T-cell (primary cell): ENCODE measurements around the gene ATP5F1C. TPM values are rescaled to one million over a fixed set of nuclear protein-coding genes. Genes with fewer than 3 reads are reported as not detected.
A peak's percentile ranks its signal among the peaks of the same experiment; 100 is the strongest.
"Not testable (repeated sequence)": the region's sequence is repeated elsewhere in the genome, so short reads cannot be mapped to it uniquely, and the experiment has no call there.

Experiments
- ATAC-seq, 4 experiments: fragments of 200-7000 bp in 3 of 4; fragments of 150-1000 bp in 1 of 4; cut with Tn5 transposase; replicated peaks in 1 of 4; 1 replicate in 3 of 4; 2 replicates in 1 of 4; pipeline ENCODE4 v1.10.0; 2021; ENCODE audit warnings: moderate library complexity in 3 of 4, mild to moderate bottlenecking in 2 of 4, moderate number of reproducible peaks in 1 of 4
- CTCF ChIA-PET, 2 donors: fragments of 300-600 bp; sonication (Branson Sonifier 250); formaldehyde crosslinking; loops; one replicate each; lab custom pipeline; 2022; ENCODE audit warnings: antibody characterized with exemption in 2 of 2; lab: Charles Lee
- POLR2A ChIA-PET, 2 donors: fragments of 300-600 bp; sonication (Branson Sonifier 250); formaldehyde crosslinking; loops; one replicate each; lab custom pipeline; 2022; ENCODE audit warnings: antibody characterized with exemption in 2 of 2; lab: Charles Lee
- DNase-seq, 35 experiments: peaks; one replicate each; pipeline versions ENCODE4 v3.0.0 to v3.0.0-alpha.2; 2013 to 2023
- H3K27ac ChIP-seq: one replicate; pipeline ENCODE4 v1.5.1; 2013; ENCODE audit warnings: low read length
- H3K27me3 ChIP-seq, 2 experiments: replicated peaks in 1 of 2; 1 replicate in 1 of 2; 2 replicates in 1 of 2; pipeline versions ENCODE4 v1.6.1 to v1.7.0; 2013; ENCODE audit warnings: low read length in 1 of 2, mixed read lengths in 1 of 2; ENCODE audit not compliant: control insufficient read depth in 2 of 2, insufficient read depth in 2 of 2; ENCODE audit errors: extremely low read depth in 1 of 2
- H3K36me3 ChIP-seq, 2 donors: 1 replicate in 1 of 2; 2 replicates in 1 of 2; pipeline versions ENCODE4 v1.6.1 to v1.7.0; 2013; ENCODE audit warnings: low read length in 1 of 2; ENCODE audit not compliant: control insufficient read depth in 2 of 2, insufficient read depth in 1 of 2; ENCODE audit errors: extremely low read depth in 1 of 2
- H3K4me1 ChIP-seq, 2 experiments: 1 replicate in 1 of 2; 2 replicates in 1 of 2; pipeline versions ENCODE4 v1.6.1 to v1.7.0; 2013; ENCODE audit warnings: low read length in 2 of 2, mixed read lengths in 1 of 2; ENCODE audit not compliant: insufficient read depth in 2 of 2, control insufficient read depth in 1 of 2; ENCODE audit errors: extremely low read depth in 1 of 2
- H3K4me3 ChIP-seq, 2 donors: 1 replicate in 1 of 2; 2 replicates in 1 of 2; pipeline versions ENCODE4 v1.5.1 to v1.7.0; 2013; ENCODE audit warnings: mild to moderate bottlenecking in 2 of 2, low read length in 1 of 2, moderate library complexity in 1 of 2; ENCODE audit not compliant: control insufficient read depth in 1 of 2; ENCODE audit errors: extremely low read depth in 1 of 2
- H3K9me3 ChIP-seq: 2 replicates; pipeline ENCODE4 v1.7.0; 2013
- H3K27ac Mint-ChIP-seq, 2 donors: one replicate each; pipeline ENCODE4 v1.8.0; 2020 to 2021; ENCODE audit warnings: mild to moderate bottlenecking in 2 of 2, mixed read lengths in 2 of 2
- H3K27me3 Mint-ChIP-seq, 2 donors: one replicate each; pipeline ENCODE4 v1.8.0; 2021 to 2022; ENCODE audit warnings: mixed read lengths in 2 of 2
- H3K36me3 Mint-ChIP-seq: one replicate; pipeline ENCODE4 v1.8.0; 2021; ENCODE audit warnings: mixed read lengths
- H3K4me1 Mint-ChIP-seq, 3 donors: one replicate each; pipeline ENCODE4 v1.8.0; 2020 to 2022; ENCODE audit warnings: mixed read lengths in 3 of 3, mild to moderate bottlenecking in 1 of 3
- H3K4me3 Mint-ChIP-seq, 3 donors: one replicate each; pipeline ENCODE4 v1.8.0; 2020 to 2022; ENCODE audit warnings: mild to moderate bottlenecking in 3 of 3, mixed read lengths in 3 of 3, moderate library complexity in 3 of 3
- H3K9me3 Mint-ChIP-seq, 3 donors: one replicate each; pipeline ENCODE4 v1.8.0; 2020 to 2022; ENCODE audit warnings: mixed read lengths in 3 of 3
- WGBS: methylation state at CpG from one replicate; pipeline ENCODE4 v1.1.5; 2013; ENCODE audit warnings: missing lambda C conversion rate; ENCODE audit not compliant: insufficient coverage; 5-methylcytosine and 5-hydroxymethylcytosine counted together
- total RNA-seq, 35 experiments: library from RNA in 6 of 35; stranded (reverse) in 6 of 35; fragments of 120-200 nt in 1 of 35; gene quantifications; one replicate each; pipeline versions ENCODE4 v1.2.1 to v1.2.4 and lab custom pipeline; 2013 to 2026

ATP5F1C gene
- total RNA-seq, 5 donors from 2014 or later (not counting 1 experiment from before 2014, with no cell fraction given), result 94.4 to 132 (median 111) TPM

DNA sequence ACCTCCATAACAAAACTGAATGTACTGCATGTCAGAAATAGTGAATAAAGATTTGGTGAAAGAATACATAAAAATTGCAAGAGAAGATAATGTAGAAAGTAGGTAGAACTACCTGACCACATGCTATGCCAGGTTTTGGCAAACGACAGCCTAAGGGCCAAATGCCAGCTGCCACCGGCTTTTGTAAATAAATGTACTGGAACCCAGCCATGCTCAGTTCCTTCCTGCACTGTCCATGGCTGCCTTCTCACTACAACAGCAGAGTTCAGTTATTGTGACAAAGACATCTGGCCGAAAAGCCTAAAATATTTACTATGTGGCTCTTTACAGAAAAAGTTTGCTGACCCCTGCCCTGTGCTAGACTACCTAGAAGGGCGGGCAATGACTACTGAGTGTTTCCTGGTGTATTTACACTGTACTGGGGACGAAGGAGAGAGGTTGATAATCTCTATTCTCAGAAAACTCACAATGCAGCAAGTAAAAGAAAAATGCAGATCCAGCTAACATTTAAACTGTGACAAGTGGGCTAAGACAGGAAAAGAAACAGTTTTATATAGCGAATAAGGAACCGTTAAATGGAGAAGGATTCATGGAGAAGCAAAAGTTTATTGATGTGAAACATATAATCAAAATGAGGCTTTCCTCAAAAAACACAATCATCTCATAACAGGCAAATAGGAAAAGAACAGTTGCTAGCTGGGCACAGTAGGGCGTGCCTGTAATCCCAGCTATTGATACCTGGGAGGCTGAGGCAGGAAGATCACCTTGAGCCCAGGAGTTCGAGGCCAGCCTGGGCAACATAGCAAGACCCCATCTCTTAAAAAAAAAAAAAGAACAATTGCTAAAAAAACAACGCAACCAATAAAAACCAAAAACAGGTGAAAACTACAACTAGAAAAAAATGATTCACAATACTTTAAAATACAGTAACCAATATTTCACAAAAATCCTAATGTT lies 13.9 kb upstream of the ATP5F1C start:
- 76% methylated on average over 3 of the region's 10 CpGs for WGBS
- no peak overlapping the region for H3K27ac ChIP-seq
- no peak overlapping the region for H3K4me3 Mint-ChIP-seq
- ATAC-seq (no peak), DNase-seq (no peak)
- H3K36me3 ChIP-seq, result peaks cover 7 to 58% of the 10 kb centered on the region in 2 donors
- no peaks in the 10 kb centered on the region for H3K9me3 ChIP-seq
- peaks cover 59% of the 10 kb centered on the region for H3K36me3 Mint-ChIP-seq
- no peaks in the 10 kb centered on the region for H3K27me3 Mint-ChIP-seq
- H3K4me1 ChIP-seq, result no peaks in the 10 kb centered on the region
- ChIA-PET CTCF (no interaction called here), POLR2A (interaction anchor here in 1 of 2 donors (1.4 kb wide), 1 partner anchor 14 kb away, joined by 4 read pairs; the partner anchor contains the start of genes ATP5F1C and KIN)
- H3K4me1 Mint-ChIP-seq, result no peaks in the 10 kb centered on the region
- H3K4me3 ChIP-seq, result no peak overlapping the region
- no peaks in the 10 kb centered on the region for H3K27me3 ChIP-seq
- H3K27ac Mint-ChIP-seq, result no peak overlapping the region
- no peaks in the 10 kb centered on the region for H3K9me3 Mint-ChIP-seq

DNA sequence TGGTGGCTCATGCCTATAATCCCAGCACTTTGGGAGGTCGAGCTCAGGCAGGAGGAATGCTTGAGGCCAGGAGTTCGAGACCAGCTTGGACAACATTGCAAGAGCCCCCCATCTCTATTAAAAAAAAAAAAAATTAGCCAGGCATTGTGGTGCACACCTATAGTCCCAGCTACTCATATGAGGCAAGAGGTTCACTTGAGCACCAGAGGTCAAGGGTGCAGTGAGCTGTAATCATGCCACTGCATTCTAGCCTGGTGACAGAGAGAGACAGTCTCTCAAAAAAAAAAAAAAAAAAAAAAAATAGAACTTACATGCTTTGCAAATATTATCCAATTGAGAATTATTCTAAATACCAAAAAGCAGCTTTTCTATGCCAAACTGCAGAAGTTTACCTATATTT lies 11.2 kb upstream of the ATP5F1C start:
- Histone ChIP-seq H3K4me3 (no peak overlapping the region), H3K9me3 (no peaks in the 10 kb centered on the region), H3K4me1 (no peaks in the 10 kb centered on the region), H3K36me3 (peaks cover 14 to 71% of the 10 kb centered on the region in 2 donors), H3K27ac (no peak overlapping the region), H3K27me3 (no peaks in the 10 kb centered on the region)
- ATAC-seq, result no peak
- H3K4me3 Mint-ChIP-seq, result no peak overlapping the region
- ChIA-PET CTCF (interaction anchor here (0.6 to 0.8 kb wide), 3 partner anchors 8 to 104 kb away, joined by 3 to 5 read pairs (median 4); no protein-coding TSS in a partner anchor), POLR2A (interaction anchor here (0.5 to 0.6 kb wide), 3 partner anchors 9 to 1799 kb away, joined by 3 to 6 read pairs (median 6); no protein-coding TSS in a partner anchor)
- peaks cover 62% of the 10 kb centered on the region for H3K36me3 Mint-ChIP-seq
- H3K4me1 Mint-ChIP-seq, result peaks cover 5 to 7% (median 6%) of the 10 kb centered on the region in 3 donors
- H3K27ac Mint-ChIP-seq, result no peak overlapping the region
- no peaks in the 10 kb centered on the region for H3K27me3 Mint-ChIP-seq
- H3K9me3 Mint-ChIP-seq, result no peaks in the 10 kb centered on the region
- WGBS, result no CpG with 5 or more reads among the region's 2 CpGs
- DNase-seq, result no peak

DNA sequence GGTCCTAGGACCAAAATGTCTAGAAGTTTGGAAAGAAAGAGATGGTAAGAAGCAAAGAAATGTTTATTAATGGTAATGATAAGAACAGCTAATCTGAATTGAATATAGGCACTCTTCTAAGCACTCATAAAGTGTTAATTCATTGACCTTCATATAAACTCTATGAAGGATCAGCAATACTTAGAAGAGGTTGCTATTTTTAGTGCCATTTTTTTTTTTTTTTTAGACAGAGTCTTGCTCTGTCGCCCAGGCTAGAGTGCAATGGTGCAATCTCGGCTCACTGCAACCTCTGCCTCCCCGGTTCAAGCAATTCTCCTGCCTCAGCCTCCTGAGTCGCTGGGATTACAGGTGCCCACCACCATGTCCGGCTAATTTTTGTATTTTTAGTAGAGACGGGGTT lies 5.8 kb upstream of the ATP5F1C start:
- H3K4me3 ChIP-seq, H3K27ac Mint-ChIP-seq, H3K4me3 Mint-ChIP-seq, H3K27me3 Mint-ChIP-seq, CTCF ChIA-PET, ATAC-seq, H3K27me3 ChIP-seq, H3K9me3 ChIP-seq, H3K9me3 Mint-ChIP-seq, DNase-seq, POLR2A ChIA-PET, H3K27ac ChIP-seq: not testable (repeated sequence)
- Histone ChIP-seq H3K36me3 (peaks cover 14 to 33% of the 10 kb centered on the region in 2 donors), H3K4me1 (peaks cover 6 to 11% of the 10 kb centered on the region in 2 experiments)
- Mint-ChIP-seq H3K36me3 (peaks cover 34% of the 10 kb centered on the region), H3K4me1 (peaks cover 7 to 34% (median 31%) of the 10 kb centered on the region in 3 donors)
- 100% methylated on average over 2 of the region's 6 CpGs for WGBS

DNA sequence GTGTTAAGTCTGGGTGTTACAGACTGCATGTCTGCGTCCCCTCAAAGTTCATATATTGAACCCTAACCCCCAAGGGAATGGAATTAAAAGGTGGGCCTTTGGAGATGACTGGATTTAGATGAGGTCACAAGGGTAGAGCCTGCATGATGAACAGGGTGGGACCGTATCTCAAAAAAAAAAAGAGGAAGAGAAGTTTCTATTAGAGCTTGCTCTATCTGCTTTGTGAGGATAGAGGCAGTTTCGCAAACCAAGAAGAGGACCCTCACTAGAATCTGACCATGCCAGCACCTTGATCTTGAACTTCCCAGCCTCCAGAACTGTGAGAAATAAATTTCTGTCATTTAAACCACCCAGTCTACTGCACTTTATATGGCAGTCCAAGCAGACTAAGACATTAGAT lies 1.5 kb upstream of the ATP5F1C start:
- Mint-ChIP-seq H3K4me1 (peaks cover 25 to 57% (median 54%) of the 10 kb centered on the region in 3 donors), H3K27ac (peak overlapping the region in 1 of 2 donors; percentile 24), H3K4me3 (no peak overlapping the region), H3K36me3 (peaks cover 16% of the 10 kb centered on the region), H3K27me3 (no peaks in the 10 kb centered on the region), H3K9me3 (no peaks in the 10 kb centered on the region)
- WGBS, result no CpG with 5 or more reads among the region's 3 CpGs
- DNase-seq (no peak), ATAC-seq (no peak)
- ChIA-PET CTCF (no interaction called here), POLR2A (interaction anchor here (0.6 to 3.4 kb wide), 3 partner anchors 32 to 1810 kb away, joined by 3 to 23 read pairs (median 3); partner anchors contain the start of gene TAF3 (in 1 of the 2))
- Histone ChIP-seq H3K9me3 (no peaks in the 10 kb centered on the region), H3K4me1 (peaks cover 21% of the 10 kb centered on the region in 2 experiments), H3K4me3 (no peak overlapping the region), H3K27me3 (no peaks in the 10 kb centered on the region), H3K27ac (no peak overlapping the region), H3K36me3 (peaks cover 0 to 3% of the 10 kb centered on the region in 2 donors)

DNA sequence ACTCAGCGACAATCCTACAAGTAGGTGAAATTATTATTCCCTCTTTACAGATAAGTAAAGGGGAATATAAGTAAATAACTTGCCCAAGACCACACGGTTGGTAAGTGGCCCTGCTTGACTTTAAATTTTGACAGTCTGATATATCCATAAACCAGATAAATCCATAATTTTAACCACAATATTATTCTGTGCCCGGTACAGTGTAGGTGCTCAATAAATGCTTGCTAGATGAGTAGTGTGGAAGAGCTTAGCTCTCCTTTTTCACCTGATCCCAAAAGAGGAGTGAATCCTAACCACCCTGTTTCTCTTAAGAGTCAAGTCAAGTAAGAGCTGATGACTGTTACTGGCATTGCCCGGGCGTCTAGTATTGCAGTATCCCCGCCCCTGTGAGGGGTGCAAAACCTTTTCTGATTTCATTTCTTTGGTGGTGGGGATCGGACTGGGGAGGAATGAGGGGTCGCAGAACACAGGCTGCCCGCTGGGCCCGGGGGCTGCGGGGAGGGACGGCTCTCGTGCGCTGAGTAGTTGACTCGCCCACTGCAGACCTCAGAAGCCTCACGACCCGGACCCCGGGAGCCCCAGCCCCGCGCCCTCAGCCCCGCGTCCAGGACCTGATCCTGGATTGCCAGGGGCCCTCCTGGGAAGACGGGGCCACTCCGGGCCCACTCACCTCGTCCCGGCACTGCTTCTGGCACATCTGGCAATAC lies 674 bp upstream of the ATP5F1C start:
- ChIA-PET POLR2A (interaction anchor here (0.6 to 3.4 kb wide), 9 partner anchors 12 to 858 kb away, joined by 3 to 23 read pairs (median 3); partner anchors contain the start of gene TAF3 (in 2 of the 2)), CTCF (interaction anchor here in 1 of 2 donors (0.6 to 1.8 kb wide), 4 partner anchors 30 to 579 kb away, joined by 3 to 13 read pairs (median 6); partner anchors contain the start of gene TAF3)
- Mint-ChIP-seq H3K4me3 (no peak overlapping the region), H3K36me3 (peaks cover 24% of the 10 kb centered on the region), H3K27ac (no peak overlapping the region), H3K4me1 (peaks cover 34 to 66% (median 63%) of the 10 kb centered on the region in 3 donors), H3K27me3 (no peaks in the 10 kb centered on the region), H3K9me3 (no peaks in the 10 kb centered on the region)
- DNase-seq, result peak in 4 of 35 experiments; percentile 0 to 15 (median 1)
- Histone ChIP-seq H3K4me3 (peak overlapping the region; percentile 86 to 93), H3K36me3 (peaks cover 0 to 7% of the 10 kb centered on the region in 2 donors), H3K4me1 (peaks cover 22 to 24% of the 10 kb centered on the region in 2 experiments), H3K27me3 (no peaks in the 10 kb centered on the region), H3K27ac (peak overlapping the region; percentile 55), H3K9me3 (no peaks in the 10 kb centered on the region)
- under 1% methylated on average over 23 of the region's 26 CpGs for WGBS
- ATAC-seq, result peak in 2 of 4 experiments; percentile 1 to 2
